Stimulated activated CD4-positive, alpha-beta T cell treated with anti-CD3 and anti-CD28 coated beads, Interleukin-1b, Interleukin-23, amount 100 ng/mL, for 4 hours (primary cell): Measurements from ENCODE around the gene ZNF276.
"Not testable (repeated sequence)": the region's sequence is repeated elsewhere in the genome, so short reads cannot be mapped to it uniquely, and the experiment has no call there.

ENCODE experiments used
- DNase-seq, 2 donors: peaks; one replicate each; pipeline ENCODE4 v3.0.0-alpha.2; 2020; ENCODE audit warnings: low read depth in 2 of 2

Gene ZNF276, protein sequence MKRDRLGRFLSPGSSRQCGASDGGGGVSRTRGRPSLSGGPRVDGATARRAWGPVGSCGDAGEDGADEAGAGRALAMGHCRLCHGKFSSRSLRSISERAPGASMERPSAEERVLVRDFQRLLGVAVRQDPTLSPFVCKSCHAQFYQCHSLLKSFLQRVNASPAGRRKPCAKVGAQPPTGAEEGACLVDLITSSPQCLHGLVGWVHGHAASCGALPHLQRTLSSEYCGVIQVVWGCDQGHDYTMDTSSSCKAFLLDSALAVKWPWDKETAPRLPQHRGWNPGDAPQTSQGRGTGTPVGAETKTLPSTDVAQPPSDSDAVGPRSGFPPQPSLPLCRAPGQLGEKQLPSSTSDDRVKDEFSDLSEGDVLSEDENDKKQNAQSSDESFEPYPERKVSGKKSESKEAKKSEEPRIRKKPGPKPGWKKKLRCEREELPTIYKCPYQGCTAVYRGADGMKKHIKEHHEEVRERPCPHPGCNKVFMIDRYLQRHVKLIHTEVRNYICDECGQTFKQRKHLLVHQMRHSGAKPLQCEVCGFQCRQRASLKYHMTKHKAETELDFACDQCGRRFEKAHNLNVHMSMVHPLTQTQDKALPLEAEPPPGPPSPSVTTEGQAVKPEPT

DNA sequence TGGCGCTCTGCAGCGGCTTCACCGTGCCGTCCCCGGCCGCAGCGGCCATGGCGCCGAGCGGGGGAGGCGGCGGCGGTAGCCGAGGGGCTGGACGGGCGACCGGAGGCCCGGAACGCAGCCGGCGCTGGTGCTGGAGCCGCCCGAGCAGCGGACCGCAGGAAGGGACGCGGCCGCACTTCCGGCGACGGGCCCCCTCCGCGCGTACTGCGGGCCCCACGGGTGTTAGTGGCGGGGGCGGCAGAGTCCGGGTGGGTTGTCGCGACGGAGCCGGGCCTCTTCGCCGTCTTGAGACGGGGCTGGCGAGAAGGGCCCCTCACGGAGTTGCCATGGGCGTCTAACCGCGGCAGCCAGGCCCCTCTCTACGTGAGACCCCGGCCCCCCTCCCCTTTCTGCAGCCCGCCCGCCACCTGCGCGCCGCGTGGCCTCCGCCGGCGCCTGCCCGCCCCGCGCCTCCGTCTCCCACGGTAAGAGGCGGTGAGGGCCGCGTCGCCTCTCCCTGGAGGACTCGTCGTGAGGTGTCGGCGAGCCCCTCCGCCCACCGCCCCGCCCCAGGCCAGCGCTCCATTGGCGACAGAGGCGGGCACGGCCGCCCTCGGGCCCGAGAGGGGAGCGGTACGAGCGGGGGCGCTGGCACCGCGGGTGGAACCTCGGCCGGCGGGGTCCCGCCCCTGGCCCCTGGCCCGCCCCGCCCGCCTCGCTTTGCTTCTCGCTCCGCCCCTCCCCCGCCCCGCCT lies at the start of gene ZNF276, which contains the start of gene VPS9D1:
TSS of gene ZNF276 (plus strand) at position 725 of the 733 bp plus-strand sequence. CDS start 104 bp downstream, outside the sequence.
TSS of gene VPS9D1 (minus strand) at position 86 of the 733 bp plus-strand sequence. CDS start at position 49, 37 bp downstream.
- DNase-seq: peak; percentile 84 to 91

DNA sequence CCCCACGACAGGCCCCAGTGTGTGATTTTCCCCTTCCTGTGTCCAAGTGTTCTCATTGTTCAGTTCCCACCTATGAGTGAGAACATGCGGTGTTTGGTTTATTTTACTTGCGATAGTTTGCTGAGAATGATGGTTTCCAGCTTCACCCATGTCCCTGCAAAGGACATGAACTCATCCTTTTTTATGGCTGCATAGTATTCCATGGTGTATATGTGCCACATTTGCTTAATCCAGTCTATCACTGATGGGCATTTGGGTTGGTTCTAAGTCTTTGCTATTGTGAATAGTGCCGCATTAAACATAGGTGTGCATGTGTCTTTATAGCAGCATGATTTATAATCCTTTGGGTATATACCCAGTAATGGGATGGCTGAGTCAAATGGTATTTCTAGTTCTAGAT lies 49.8 kb upstream of the ZNF276 start:
- not testable (repeated sequence) for DNase-seq

DNA sequence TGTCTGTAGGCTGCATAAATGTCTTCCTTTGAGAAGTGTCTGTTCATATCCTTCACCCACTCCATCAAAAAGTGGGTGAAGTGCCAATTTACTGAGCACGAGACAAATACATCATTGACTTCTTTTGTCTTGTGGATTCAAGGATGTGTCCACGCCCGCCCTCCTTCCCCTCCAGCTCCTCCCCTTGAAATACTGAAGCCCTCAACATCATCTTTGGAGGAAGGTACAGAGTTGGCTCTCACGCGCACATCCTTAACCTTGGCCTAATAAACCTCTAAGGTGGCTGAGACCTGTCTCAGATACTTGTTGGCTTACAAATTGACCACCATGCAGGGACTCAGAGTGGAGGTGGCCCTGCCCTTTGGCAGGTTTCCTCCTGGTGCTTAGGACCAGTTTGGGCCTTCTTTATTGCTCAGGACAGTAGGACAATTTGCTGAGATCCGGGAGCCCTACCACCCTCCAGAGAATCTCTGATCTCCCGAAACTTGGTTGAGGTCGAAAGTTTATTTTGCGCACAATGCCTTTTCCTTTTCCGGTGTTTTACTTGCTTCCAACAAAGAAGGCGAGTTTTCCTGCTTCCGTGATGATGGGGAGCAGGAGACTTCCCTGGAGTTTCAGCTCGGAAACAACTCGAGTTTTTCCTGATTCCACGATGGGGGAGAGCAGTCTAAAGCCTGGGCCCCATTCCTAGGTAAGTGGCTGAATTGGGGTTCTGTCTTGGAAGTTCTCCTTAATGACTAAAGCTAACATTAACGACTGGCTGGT lies 49.0 kb upstream of the ZNF276 start:
- no peak for DNase-seq

DNA sequence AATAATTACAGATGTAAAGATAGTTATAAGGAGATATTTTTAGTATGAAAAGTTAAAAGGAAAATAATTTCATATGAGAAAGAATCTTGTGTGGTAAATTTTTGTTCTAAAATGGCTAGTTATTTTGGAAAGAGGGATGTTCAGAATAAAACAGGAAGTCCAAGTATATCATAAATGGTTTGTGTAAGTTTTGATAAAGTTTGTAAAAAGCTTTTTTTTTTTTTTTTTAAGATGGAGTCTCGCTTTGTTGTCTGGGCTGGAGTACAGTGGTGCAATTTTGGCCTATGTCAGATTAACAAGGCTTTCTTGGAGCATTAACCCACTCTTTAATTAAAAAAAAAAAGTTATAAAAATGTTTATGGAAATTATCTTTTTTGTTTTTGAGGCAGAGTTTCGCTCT lies 43.1 kb upstream of the ZNF276 start:
- DNase-seq: no peak

DNA sequence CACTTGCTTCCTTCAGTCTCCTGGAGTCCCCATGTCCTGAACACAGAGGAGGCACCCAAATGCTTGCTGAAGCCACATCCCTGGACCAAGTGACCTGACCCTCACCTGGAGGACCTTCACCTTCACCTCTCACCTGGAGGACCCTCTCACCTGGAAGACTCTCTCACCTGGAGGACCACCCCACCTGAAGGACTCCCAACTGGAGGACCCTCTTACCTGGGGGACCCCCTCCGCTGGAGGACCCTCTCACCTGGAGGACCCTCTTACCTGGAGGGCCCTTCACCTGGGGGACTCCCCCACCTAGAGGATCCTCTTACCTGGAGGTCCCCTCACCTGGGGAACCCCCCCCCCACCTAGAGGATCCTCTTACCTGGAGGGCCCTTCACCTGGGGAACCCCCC lies 35.4 kb upstream of the ZNF276 start:
- DNase-seq: no peak

DNA sequence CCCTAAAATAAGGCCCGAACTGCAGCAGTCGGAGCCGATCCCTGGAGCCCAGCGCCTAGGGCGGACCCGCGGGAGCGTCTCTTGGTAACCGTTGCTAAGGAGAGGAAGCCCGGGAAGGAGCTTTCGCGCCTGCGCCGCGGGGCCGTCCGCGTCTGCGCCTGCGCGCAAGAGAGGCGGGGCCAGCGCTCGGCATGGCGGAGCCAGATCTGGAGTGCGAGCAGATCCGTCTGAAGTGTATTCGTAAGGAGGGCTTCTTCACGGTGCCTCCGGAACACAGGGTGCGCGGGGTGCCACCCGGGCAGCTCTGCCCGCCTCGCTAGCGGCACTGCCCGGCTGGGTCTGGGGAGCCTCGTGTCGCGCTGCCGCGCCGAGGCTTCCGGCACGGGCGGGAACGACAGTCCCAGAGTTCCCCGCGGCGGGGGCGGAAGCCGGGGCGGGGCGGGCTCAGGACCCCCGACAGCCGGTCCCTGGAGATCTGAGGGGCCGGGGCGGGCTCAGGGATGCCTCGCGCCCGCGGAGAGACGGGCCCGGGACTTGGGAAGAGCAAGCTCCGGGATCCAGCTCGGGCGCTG lies 34.7 kb upstream of the ZNF276 start, which contains the start of gene CDK10:
TSS of gene CDK10 (plus strand) at position 170 of the 572 bp plus-strand sequence. CDS start at position 192, 22 bp downstream.
- peak; percentile 85 to 87 for DNase-seq

DNA sequence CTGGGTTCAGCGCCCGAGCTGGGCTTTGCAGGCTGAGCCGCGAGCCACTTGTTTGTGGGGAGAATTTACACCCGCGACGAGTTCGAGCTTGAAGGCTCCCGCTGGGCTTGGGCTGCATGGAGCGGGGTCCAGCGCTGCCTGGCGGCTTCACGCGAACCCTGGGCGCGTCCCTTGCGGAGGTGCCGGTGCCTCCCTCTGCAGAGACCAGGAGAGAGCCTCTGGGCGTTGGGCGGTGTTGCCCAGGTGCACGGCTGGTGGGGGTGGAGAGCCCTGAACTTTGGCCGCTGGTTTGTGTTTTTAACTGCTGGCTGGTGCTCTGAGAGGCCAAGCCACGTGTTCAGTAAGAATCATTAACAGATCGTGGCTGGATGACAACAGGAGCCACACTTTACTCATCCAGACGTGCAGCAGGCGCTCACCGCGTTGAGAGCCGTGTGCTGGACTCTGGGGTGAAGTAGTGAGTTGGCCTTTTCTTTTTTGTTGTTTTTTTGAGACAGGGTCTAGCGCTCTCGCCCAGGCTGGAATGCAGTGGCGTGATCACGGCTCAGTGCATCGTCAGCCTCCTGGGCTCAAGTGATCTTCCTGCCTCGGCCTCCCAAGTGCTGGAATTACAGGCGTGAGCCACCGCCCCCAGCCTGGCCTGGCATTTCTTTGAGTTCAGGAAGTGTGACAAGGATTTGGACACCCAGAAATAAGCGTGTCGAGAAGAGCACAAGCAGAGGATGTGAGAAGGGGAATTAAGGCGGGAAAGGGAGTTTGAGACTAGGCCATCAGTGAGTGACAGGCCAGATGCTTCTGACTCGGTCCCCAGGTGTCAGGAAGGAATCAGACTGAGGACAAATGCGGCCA lies 34.0 kb upstream of the ZNF276 start:
- DNase-seq: no peak

DNA sequence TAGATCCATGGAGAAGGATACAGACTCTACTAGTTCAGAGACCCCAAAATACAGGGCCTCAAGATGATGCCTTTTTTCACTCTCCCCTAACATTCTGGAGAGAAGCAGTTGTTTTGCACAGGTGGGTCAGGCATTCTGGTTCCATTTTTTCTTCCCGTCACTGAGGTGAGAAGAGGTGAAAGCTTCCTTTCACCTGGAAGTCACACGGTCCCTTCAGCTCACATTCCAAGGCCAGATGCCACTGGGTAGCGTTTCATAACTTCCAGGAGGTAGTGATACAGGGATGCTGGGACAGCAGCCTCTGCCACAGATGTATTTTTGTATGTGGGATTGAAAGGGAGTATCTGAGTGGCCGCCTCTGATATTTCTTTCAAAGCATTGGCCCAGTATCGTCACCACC lies 32.9 kb upstream of the ZNF276 start:
- DNase-seq: no peak

DNA sequence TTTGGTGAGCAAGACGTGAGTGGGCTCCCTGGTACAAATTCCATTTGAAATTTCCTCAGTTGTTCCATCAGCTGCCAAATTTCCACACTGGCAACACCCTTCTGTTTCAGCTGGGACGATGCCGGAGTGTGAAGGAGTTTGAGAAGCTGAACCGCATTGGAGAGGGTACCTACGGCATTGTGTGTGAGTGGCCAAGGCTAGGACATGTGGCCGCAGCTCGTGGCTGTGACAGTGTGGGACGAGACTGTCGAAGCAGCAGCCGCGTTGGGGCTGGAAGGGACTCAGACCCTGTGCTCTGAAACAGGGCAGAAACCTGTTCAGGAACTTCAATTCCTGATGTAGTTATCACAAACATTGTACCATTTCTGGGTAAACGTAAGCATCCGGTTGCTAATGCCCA lies 32.2 kb upstream of the ZNF276 start:
- DNase-seq: no peak

DNA sequence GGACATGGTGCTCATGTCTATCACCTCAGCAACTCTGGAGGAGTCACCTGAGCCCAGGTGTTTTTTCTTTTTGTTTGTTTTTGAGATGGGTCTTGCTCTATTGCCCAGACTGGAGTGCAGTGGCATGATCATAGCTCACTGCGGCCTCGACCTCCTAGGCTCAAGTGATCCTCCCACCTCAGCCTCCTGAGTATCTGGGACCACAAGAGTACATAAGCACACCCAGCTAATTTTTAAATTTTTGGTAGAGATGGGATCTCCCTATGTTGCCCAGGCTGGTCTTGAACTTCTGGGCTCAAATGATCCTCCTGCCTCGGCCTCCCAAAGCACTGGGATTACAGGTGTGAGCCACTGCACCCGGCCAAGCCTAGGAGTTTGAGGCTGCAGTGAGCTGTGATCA lies 31.7 kb upstream of the ZNF276 start:
- not testable (repeated sequence) for DNase-seq

DNA sequence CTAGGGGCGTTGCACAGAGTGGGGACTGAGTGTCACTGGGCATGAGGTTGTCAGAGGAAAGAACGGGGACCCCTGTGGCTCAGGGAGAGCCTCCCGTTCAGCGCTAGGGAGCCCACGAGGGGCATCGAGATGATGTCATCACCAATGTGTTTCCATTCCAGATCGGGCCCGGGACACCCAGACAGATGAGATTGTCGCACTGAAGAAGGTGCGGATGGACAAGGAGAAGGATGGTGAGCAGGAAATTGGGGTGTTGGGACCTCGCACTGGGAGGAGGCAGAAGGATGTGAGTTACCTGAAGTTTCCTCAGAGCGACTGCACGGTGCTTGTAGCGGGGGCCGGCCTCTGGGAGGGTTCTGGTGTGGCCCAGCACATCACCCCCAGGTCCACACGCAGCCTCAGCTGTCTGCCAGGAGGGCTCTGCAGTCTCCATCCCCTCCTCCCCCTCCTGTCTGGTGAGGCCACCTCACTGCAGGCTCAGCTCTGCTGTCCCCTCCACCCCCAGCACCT lies 30.9 kb upstream of the ZNF276 start:
- no peak for DNase-seq

DNA sequence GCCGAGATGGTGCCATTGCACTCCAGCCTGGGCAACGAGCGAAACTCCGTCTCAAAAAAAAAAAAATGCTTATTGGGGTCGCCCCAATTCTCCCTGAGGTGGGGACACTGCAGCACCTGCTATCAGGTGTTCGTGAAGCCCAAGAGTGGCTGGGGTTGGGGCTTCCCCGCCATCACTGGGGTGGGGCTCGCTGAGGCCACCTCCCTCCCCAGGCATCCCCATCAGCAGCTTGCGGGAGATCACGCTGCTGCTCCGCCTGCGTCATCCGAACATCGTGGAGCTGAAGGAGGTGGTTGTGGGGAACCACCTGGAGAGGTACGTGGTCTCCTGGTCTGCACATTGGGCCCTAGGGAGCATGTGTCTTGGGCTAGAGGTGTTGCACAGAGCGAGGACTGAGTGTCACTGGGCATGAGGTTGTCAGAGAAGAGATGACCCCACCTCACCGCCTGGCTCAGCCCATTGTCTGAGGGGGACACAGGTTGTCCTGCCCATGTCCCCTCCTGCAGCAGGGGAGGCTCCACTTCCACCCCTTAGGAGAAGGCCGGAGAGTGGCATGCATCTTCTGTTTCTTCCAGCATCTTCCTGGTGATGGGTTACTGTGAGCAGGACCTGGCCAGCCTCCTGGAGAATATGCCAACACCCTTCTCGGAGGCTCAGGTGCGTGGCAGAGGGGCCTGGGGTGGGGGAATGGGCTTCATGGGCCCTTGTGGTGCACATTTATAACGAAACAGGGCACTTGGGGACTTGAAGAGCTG lies 29.9 kb upstream of the ZNF276 start:
- no peak for DNase-seq

DNA sequence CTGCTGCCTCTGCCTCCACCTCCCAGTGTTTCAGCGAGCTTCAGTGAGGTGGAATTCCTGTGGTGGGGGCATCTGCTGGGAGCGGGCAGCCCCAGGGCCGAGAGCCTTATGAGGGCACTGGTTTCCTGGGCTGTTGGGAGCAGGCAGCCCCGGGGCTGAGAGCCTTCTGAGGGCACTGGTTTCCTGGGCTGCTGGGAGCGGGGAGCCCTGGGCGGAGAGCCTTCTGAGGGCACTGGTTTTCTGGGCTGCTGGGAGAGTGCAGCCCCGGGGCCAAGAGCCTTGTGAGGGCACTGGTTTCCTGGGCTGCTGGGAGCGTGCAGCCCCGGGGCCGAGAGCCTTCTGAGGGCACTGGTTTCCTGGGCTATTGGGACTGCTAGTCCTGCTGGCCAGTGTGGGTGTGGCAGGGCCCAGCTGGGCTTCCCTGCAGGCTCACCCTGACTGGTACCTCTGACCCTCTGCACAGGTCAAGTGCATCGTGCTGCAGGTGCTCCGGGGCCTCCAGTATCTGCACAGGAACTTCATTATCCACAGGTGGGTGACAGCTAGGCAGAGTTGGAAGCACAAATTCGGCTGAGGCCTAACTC lies 29.3 kb upstream of the ZNF276 start:
- DNase-seq: no peak

DNA sequence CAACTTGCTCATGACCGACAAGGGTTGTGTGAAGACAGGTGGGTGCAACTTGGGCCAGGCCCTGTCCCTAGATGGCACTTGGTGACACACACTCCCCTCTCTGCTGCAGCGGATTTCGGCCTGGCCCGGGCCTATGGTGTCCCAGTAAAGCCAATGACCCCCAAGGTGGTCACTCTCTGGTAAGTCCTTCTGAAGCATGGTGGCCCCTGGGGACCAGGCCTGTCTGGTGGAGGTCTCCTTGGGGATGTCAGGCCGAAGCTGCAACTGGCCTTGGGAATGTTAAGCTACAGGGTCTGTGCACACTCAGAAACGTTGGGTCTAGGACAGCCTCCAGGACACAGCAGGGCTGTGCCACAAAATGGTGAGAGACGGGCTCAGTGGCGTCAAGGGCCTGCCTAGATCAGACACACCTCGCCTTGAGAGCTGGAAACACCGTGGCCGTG lies 28.0 kb upstream of the ZNF276 start:
- no peak for DNase-seq

DNA sequence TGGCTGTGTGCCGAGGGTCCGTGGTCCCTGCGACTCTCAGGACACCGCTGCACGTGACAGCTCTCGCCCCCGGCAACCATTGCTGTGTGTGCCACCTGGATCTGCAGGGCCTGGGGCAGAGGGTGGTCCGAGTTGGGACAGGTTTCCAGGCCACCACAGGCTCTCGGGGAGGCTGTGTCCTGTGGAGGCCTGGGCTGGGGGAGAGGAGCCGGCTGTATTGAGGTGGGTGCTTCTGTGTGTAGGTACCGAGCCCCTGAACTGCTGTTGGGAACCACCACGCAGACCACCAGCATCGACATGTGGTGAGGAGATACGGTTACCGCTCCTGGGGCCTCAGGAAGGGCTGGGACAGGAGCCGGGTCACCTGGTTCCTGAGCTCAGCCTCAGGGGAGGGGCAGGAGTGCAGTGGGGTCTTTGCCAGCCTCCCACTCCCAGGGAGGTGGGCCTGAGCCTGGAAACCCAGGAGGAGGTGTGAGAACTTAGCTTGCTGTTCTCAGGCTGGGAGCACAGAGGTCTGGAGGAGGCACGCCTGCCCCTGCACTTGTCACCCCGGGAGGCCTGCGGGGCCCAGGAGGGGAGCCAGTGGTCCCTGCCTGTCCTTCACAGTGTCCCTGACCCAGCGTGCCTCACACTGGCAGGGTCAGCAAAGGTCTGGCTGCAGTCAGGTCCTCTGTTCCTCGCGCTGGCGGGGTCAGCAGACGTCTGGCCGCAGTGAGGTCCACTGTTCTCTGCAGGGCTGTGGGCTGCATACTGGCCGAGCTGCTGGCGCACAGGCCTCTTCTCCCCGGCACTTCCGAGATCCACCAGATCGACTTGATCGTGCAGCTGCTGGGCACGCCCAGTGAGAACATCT lies 27.2 kb upstream of the ZNF276 start:
- DNase-seq: no peak

DNA sequence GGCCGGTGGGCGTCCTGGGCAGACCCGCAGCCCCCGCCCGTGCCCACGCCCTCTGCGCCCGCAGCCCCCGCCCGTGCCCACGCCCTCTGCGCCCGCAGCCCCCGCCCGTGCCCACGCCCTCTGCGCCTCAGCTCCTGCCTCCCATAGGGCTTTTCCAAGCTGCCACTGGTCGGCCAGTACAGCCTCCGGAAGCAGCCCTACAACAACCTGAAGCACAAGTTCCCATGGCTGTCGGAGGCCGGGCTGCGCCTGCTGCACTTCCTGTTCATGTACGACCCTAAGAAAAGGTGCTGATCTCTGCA lies 26.6 kb upstream of the ZNF276 start:
- not testable (repeated sequence) for DNase-seq

DNA sequence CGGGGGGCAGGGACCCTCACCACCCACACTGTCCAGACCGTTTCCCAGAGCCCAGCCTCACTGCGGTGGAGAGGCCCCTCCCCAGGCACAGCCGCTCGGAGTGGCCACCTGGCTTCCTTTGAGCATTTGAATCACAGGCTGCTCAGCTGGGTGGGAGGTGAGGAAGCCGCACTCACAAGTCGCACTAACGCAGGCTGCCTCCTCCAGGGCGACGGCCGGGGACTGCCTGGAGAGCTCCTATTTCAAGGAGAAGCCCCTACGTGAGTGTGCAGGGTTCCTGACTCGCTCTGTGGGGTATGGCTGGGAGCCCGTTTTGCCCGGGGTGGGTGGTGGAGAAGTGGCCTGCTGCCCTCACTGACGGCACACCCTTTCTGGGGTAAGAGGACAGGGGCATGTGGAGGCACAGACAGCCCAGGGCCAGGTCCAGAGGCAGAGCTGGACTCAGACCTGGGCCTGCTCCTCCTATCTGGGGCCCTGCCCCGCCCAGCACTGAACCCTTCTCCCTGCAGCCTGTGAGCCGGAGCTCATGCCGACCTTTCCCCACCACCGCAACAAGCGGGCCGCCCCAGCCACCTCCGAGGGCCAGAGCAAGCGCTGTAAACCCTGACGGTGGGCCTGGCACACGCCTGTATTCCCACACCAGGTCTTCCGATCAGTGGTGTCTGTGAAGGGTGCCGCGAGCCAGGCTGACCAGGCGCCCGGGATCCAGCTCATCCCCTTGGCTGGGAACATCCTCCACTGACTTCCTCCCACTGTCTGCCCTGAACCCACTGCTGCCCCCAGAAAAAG lies 26.1 kb upstream of the ZNF276 start:
- no peak for DNase-seq
